ENCODE data around the gene ZBTB8OS. TPM values are rescaled to one million over a fixed set of nuclear protein-coding genes. Genes with fewer than 3 reads are reported as not detected.

The ZBTB8OS gene
- total and polyA plus RNA-seq, 2 of the 8 experiments (the other 6 are each of a cell fraction or from before 2014, with no cell fraction given) = 68.0 to 74.2 TPM

DNA sequence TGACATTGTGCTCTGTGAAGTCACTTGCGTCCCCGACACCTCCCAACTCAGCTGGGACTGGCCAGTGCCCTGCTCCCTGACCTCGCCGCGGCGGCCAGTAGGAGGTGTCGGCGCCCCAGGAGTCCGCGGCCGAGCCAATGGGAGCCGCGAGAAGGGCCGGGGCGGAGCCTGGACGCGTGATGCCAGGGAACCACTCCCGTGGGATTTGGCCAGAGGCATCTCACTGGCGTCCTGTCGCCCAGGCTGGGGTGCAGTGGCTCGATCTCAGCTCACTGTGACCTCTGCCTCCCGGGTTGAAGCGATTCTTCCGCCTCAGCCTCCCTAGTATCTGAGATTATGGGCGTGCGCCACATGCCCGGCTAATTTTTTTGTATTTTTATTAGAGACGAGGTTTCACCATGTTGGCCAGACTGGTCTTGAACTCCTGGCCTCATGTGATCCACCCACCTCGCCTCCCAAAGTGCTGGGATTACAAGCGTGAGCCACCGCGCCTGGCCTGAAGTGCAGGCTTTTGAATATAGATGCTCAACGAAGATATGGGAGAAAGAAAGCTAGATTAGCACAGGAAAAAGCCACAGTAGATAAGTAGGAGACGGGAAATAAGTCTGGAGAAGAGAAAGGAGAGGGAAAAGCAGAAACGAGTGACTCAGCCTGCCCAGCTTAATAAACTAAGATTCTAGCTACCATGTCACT is 38.0 kb downstream of the ZBTB8OS start:
- H3K23me2 ChIP-seq (ENCODE audit: low read depth, low read length) = no peaks in the 10 kb centered on the region
- no peak overlapping the region for H4K5ac ChIP-seq (ENCODE audit: insufficient read length, low read depth, low read length)
- H4K8ac ChIP-seq (ENCODE audit: extremely low read depth, insufficient read depth, low read length) = peak overlapping the region; percentile 90; the same call in 1 of the 2 replicates
- peak overlapping the region; percentile 32 to 72 (median 53) for H3K4me3 ChIP-seq (ENCODE audit: extremely low read depth in 1 of 4, insufficient read depth in 2 of 4, low read depth in 3 of 4, low read length in 4 of 4)
- no peaks in the 10 kb centered on the region for H3K36me3 ChIP-seq (ENCODE audit: control insufficient read depth in 2 of 4, insufficient read depth in 4 of 4, low read length in 3 of 4)
- no peaks in the 10 kb centered on the region; a peak in 1 of 7 replicates for H3K4me1 ChIP-seq (replicated peaks in 1 of 4; ENCODE audit: control insufficient read depth in 3 of 4, insufficient read depth in 4 of 4, low read length in 3 of 4)
- H2AK5ac ChIP-seq (ENCODE audit: low read depth, low read length) = no peak overlapping the region
- H3K9me3 ChIP-seq (ENCODE audit: insufficient read depth in 2 of 2, low read depth in 1 of 2, low read length in 1 of 2) = peaks cover 0 to under 1% of the 10 kb centered on the region in 2 experiments; a peak in 1 of 4 replicates
- peak overlapping the region; percentile 100 for H2AFZ ChIP-seq (ENCODE audit: low read length)
- H3K79me1 ChIP-seq (ENCODE audit: low read depth, low read length) = no peaks in the 10 kb centered on the region
- peak overlapping the region; percentile 57 to 77 for H3K4me2 ChIP-seq (ENCODE audit: insufficient read depth in 1 of 2, low read depth in 2 of 2, low read length in 2 of 2)
- H2BK5ac ChIP-seq (ENCODE audit: low read depth, low read length) = 0 out of 2 replicates have a peak overlapping the region, but pooled peaks have one; percentile 35
- peak overlapping the region in 1 of 4 experiments; percentile 54; a peak in 2 of 7 replicates for H3K9ac ChIP-seq (replicated peaks in 1 of 4; ENCODE audit: extremely low read depth in 1 of 4, low read depth in 3 of 4, low read length in 3 of 4)
- H3K27ac ChIP-seq (ENCODE audit: low read depth, low read length) = no peak overlapping the region
- no peak overlapping the region for H3K14ac ChIP-seq (ENCODE audit: insufficient read length)
- no peak overlapping the region for H2BK12ac ChIP-seq (ENCODE audit: low read depth, low read length)
- no peaks in the 10 kb centered on the region for H3K79me2 ChIP-seq (ENCODE audit: control insufficient read depth in 1 of 2, insufficient read depth in 2 of 2, low read length in 2 of 2)
- no peak overlapping the region for H2BK120ac ChIP-seq (replicated peaks; ENCODE audit: low read depth, low read length)
- no peak overlapping the region; the same call in 1 of the 2 replicates for H3K18ac ChIP-seq (ENCODE audit: extremely low read depth, low read length)
- ChIA-PET POLR2A (ENCODE audit: partially characterized antibody) (interaction anchor here (0.9 to 3.2 kb wide), 16 partner anchors 8 to 218 kb away, joined by 3 to 12 read pairs (median 4); partner anchors contain the start of genes BSDC1, RBBP4 and ZBTB8OS), CTCF (ENCODE audit: partially characterized antibody) (interaction anchor here (0.5 to 3.7 kb wide), 9 partner anchors 9 to 92 kb away, joined by 3 to 18 read pairs (median 3); no protein-coding TSS in a partner anchor)
- no peak overlapping the region for H3K56ac ChIP-seq (replicated peaks; ENCODE audit: insufficient read length, low read depth, low read length)
- no peak overlapping the region for H4K91ac ChIP-seq (replicated peaks; ENCODE audit: insufficient read length, low read length)
- H3K4ac ChIP-seq (replicated peaks; ENCODE audit: insufficient read length, low read depth, low read length) = no peak overlapping the region
- H3K23ac ChIP-seq (ENCODE audit: insufficient read length) = no peak overlapping the region
- FAIRE-seq (no peak), DNase-seq (ENCODE audit: low read depth in 1 of 2, low spot score in 2 of 2) (peak; percentile 23 to 96)
- H3K27me3 ChIP-seq (replicated peaks in 1 of 4; ENCODE audit: control insufficient read depth in 3 of 4, extremely low read depth in 1 of 4, insufficient read depth in 3 of 4, low read length in 3 of 4) = no peaks in the 10 kb centered on the region
- WGBS, 2 experiments (ENCODE audit: extremely low coverage in 1 of 2, insufficient coverage in 1 of 2, insufficient read length in 1 of 2, insufficient replicate concordance in 2 of 2, low coverage in 1 of 2, low lambda C conversion rate in 2 of 2, missing lambda C conversion rate in 1 of 2) = 20% methylated on average over 31 of the region's 35 CpGs; no CpG with 5 or more reads in 1 of the 2 experiments
- no peak overlapping the region for H2BK20ac ChIP-seq (ENCODE audit: low read length)
- H4K20me1 ChIP-seq (replicated peaks in 1 of 2; ENCODE audit: control insufficient read depth in 1 of 2, insufficient read depth in 2 of 2, low read length in 2 of 2) = no peaks in the 10 kb centered on the region
- H2BK15ac ChIP-seq (ENCODE audit: low read length) = no peak overlapping the region
- TF ChIP-seq HDAC6 (IDR thresholded peaks at IDR 0.05; ENCODE audit: low read depth, low read length) (no peak), CHD1 (IDR thresholded peaks at IDR 0.05; ENCODE audit: low read depth, low read length) (no peak), JUND (IDR thresholded peaks at IDR 0.05; ENCODE audit: low read length) (no peak), JUN (IDR thresholded peaks at IDR 0.05; ENCODE audit: low read depth, low read length) (no peak), TAF1 (IDR thresholded peaks at IDR 0.05; ENCODE audit: low read depth, low read length) (peak; percentile 84), SIRT6 (IDR thresholded peaks at IDR 0.05; ENCODE audit: low read length) (no peak), EZH2 (IDR thresholded peaks at IDR 0.05; ENCODE audit: low read depth, low read length, severe bottlenecking) (no peak), KDM1A (IDR thresholded peaks at IDR 0.05; ENCODE audit: borderline replicate concordance, low read length) (no peak), SP1 (IDR thresholded peaks at IDR 0.05; ENCODE audit: low read depth, low read length) (peak; percentile 17; the same call in 1 of the 2 replicates), CTBP2 (IDR thresholded peaks at IDR 0.05; ENCODE audit: borderline replicate concordance, insufficient read depth, insufficient read length, low read length) (no peak), SIX5 (IDR thresholded peaks at IDR 0.05; ENCODE audit: low read depth, low read length) (no peak)
- TF ChIP-seq, protein P1, sequence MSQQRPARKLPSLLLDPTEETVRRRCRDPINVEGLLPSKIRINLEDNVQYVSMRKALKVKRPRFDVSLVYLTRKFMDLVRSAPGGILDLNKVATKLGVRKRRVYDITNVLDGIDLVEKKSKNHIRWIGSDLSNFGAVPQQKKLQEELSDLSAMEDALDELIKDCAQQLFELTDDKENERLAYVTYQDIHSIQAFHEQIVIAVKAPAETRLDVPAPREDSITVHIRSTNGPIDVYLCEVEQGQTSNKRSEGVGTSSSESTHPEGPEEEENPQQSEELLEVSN (IDR thresholded peaks at IDR 0.05) = no peak

Data from H1 (cell line).